HCT116 (cell line): Measurements from ENCODE around the gene KRTCAP2. TPM values are rescaled to one million over a fixed set of nuclear protein-coding genes. Genes with fewer than 3 reads are reported as not detected.

ENCODE experiments used
- ATAC-seq: fragments of 200-7000 bp; cut with Tn5 transposase; 2 replicates; pipeline ENCODE4 v1.9.1; 2020; ENCODE audit warnings: mild to moderate bottlenecking, moderate library complexity
- BruUV-seq: library from RNA; stranded (reverse); fragments of 400-500 nt; replicated peaks from 2 replicates; lab custom pipeline; 2021; lab: Mats Ljungman, UMichigan
- CTCF ChIA-PET: fragments of 300-600 bp; sonication (Branson Sonifier 250); formaldehyde crosslinking; loops from one replicate; lab custom pipeline; 2021; ENCODE audit warnings: antibody characterized with exemption; lab: Charles Lee
- POLR2A ChIA-PET: fragments of 300-600, 350-600 bp; sonication (Branson Sonifier 250); formaldehyde crosslinking; loops from one replicate; lab custom pipeline; 2021; ENCODE audit warnings: antibody characterized with exemption; lab: Charles Lee
- RAD21 ChIA-PET, 2 experiments: fragments of 300-600 bp; sonication (Branson Sonifier 250); formaldehyde crosslinking; loops; one replicate each; lab custom pipeline; 2023; ENCODE audit warnings: low total read pairs in 2 of 2; ENCODE audit not compliant: uncharacterized antibody in 2 of 2, unreplicated experiment in 2 of 2, low non-redundant PET in 1 of 2; lab: Charles Lee
- DNase-seq: peaks from one replicate; pipeline ENCODE4 v3.0.0-alpha.2; 2010; ENCODE audit warnings: low read depth, low spot score
- H2AFZ ChIP-seq: fragments of 200-600 bp; shearing (Covaris generic), sonication (generic); 2 replicates; pipeline ENCODE4 v1.6.1; 2017; ENCODE audit warnings: low read depth, mixed run types, mixed read lengths, antibody characterized with exemption, low read length; ENCODE audit not compliant: poor library complexity, severe bottlenecking
- H3K27ac ChIP-seq: 2 replicates; pipeline ENCODE4 v1.5.1; 2012; ENCODE audit warnings: low read depth, low read length
- H3K27me3 ChIP-seq: fragments of 200-600 bp; sonication (generic); 2 replicates; pipeline ENCODE4 v1.6.1; 2016; ENCODE audit warnings: mixed run types, low read length, mixed read lengths; ENCODE audit not compliant: insufficient read depth
- H3K36me3 ChIP-seq, 2 experiments: fragments of 200-500 bp in 1 of 2; fragments of 200-600 bp in 1 of 2; sonication (Bioruptor generic) in 1 of 2; sonication (generic) in 1 of 2; 2 replicates each; pipeline versions ENCODE4 v1.5.1 to v1.6.1; 2014 to 2016; ENCODE audit warnings: low read length in 2 of 2, inconsistent platforms in 1 of 2, mixed read lengths in 1 of 2, mixed run types in 1 of 2; ENCODE audit not compliant: insufficient read depth in 2 of 2, control insufficient read depth in 1 of 2
- H3K4me1 ChIP-seq, 2 experiments: fragments of 200-600 bp in 1 of 2; sonication (generic) in 1 of 2; 2 replicates each; pipeline versions ENCODE4 v1.5.1 to v1.6.1; 2012 to 2017; ENCODE audit warnings: low read length in 2 of 2, inconsistent platforms in 1 of 2, mild to moderate bottlenecking in 1 of 2, mixed read lengths in 1 of 2, mixed run types in 1 of 2, moderate library complexity in 1 of 2; ENCODE audit not compliant: insufficient read depth in 2 of 2, control insufficient read depth in 1 of 2
- H3K4me2 ChIP-seq: fragments of 200-600 bp; sonication (generic); 2 replicates; pipeline ENCODE4 v1.6.1; 2017; ENCODE audit warnings: mixed run types, low read length, mixed read lengths
- H3K4me3 ChIP-seq, 2 experiments: fragments of 200-600 bp in 1 of 2; sonication (generic) in 1 of 2; replicated peaks in 1 of 2; 2 replicates each; pipeline ENCODE4 v1.5.1; 2011 to 2016; ENCODE audit warnings: low read length in 2 of 2, control low read depth in 1 of 2, low read depth in 1 of 2, mild to moderate bottlenecking in 1 of 2, mixed read lengths in 1 of 2, mixed run types in 1 of 2
- H3K79me2 ChIP-seq: fragments of 200-600 bp; sonication (generic); 2 replicates; pipeline ENCODE4 v1.6.1; 2017; ENCODE audit warnings: mild to moderate bottlenecking, mixed run types, low read length, moderate library complexity, mixed read lengths; ENCODE audit not compliant: insufficient read depth
- H3K9ac ChIP-seq: fragments of 200-600 bp; sonication (generic); 2 replicates; pipeline ENCODE4 v1.6.1; 2016; ENCODE audit warnings: low read length, mixed read lengths
- H3K9me2 ChIP-seq: fragments of 200-600 bp; sonication (generic), shearing (Covaris generic); 2 replicates; pipeline ENCODE4 v1.6.1; 2017; ENCODE audit warnings: mixed run types, mild to moderate bottlenecking, moderate library complexity; ENCODE audit not compliant: insufficient read depth
- H3K9me3 ChIP-seq, 2 experiments: fragments of 200-500 bp in 1 of 2; fragments of 200-600 bp in 1 of 2; sonication (Bioruptor generic) in 1 of 2; sonication (generic) in 1 of 2; 2 replicates each; pipeline ENCODE4 v1.6.1; 2014 to 2017; ENCODE audit warnings: low read length in 2 of 2, mixed read lengths in 2 of 2, inconsistent platforms in 1 of 2, low read depth in 1 of 2, mild to moderate bottlenecking in 1 of 2, mixed run types in 1 of 2, moderate library complexity in 1 of 2; ENCODE audit not compliant: control insufficient read depth in 1 of 2, insufficient read depth in 1 of 2
- H4K20me1 ChIP-seq: fragments of 200-600 bp; sonication (generic), shearing (Covaris generic); 2 replicates; pipeline ENCODE4 v1.6.1; 2017; ENCODE audit warnings: mixed run types, mild to moderate bottlenecking, moderate library complexity; ENCODE audit not compliant: insufficient read depth
- CBX3 ChIP-seq: IDR thresholded peaks from 2 replicates; pipeline ENCODE4 v1.6.1; 2012; ENCODE audit warnings: low read depth
- CEBPB ChIP-seq: IDR thresholded peaks from 2 replicates; pipeline ENCODE4 v1.6.1; 2012; ENCODE audit warnings: low read depth
- EGR1 ChIP-seq: IDR thresholded peaks from 2 replicates; pipeline ENCODE4 v1.6.1; 2012; ENCODE audit warnings: low read depth
- ELF1 ChIP-seq: IDR thresholded peaks from 2 replicates; pipeline ENCODE4 v1.6.1; 2012; ENCODE audit warnings: low read depth, borderline replicate concordance
- EZH2 ChIP-seq: fragments of 200-600 bp; sonication (generic); IDR thresholded peaks from 2 replicates; pipeline ENCODE4 v1.6.1; 2017; ENCODE audit warnings: antibody characterized with exemption, mixed run types
- EZH2phosphoT487 ChIP-seq: fragments of 200-600 bp; IDR thresholded peaks from 2 replicates; pipeline ENCODE4 v1.6.1; 2018; ENCODE audit warnings: antibody characterized with exemption, borderline replicate concordance
- FOSL1 ChIP-seq: IDR thresholded peaks from 2 replicates; pipeline ENCODE4 v1.6.1; 2012; ENCODE audit warnings: low read depth
- JUND ChIP-seq: IDR thresholded peaks from 2 replicates; pipeline ENCODE4 v1.6.1; 2012
- POLR2A ChIP-seq: IDR thresholded peaks from 2 replicates; pipeline ENCODE4 v1.7.0; 2011; ENCODE audit warnings: borderline replicate concordance; ENCODE audit not compliant: insufficient read depth, insufficient read length; ENCODE audit errors: extremely low read depth
- POLR2AphosphoS5 ChIP-seq: IDR thresholded peaks from 2 replicates; pipeline ENCODE4 v1.6.1; 2011; ENCODE audit warnings: mild to moderate bottlenecking, low read depth, low read length, moderate library complexity
- RAD21 ChIP-seq: IDR thresholded peaks from 2 replicates; pipeline ENCODE4 v1.6.1; 2012; ENCODE audit warnings: low read depth, mild to moderate bottlenecking
- SIN3A ChIP-seq: IDR thresholded peaks from 2 replicates; pipeline ENCODE4 v1.6.1; 2012; ENCODE audit warnings: low read depth
- SP1 ChIP-seq: IDR thresholded peaks from 2 replicates; pipeline ENCODE4 v1.6.1; 2012; ENCODE audit warnings: low read depth
- SRF ChIP-seq: IDR thresholded peaks from 2 replicates; pipeline ENCODE4 v1.6.1; 2012; ENCODE audit warnings: low read depth
- YY1 ChIP-seq: IDR thresholded peaks from 2 replicates; pipeline ENCODE4 v1.6.1; 2011; ENCODE audit warnings: low read length, low read depth, moderate library complexity, mild to moderate bottlenecking; ENCODE audit not compliant: insufficient replicate concordance; ENCODE audit errors: extremely low read depth
- ZNF274 ChIP-seq: fragments of 200-500 bp; sonication (Bioruptor generic); IDR thresholded peaks from 2 replicates; pipeline ENCODE4 v1.6.1; 2014; ENCODE audit warnings: mild to moderate bottlenecking, low read depth, low read length, inconsistent platforms
- intact Hi-C: fragments of 100-400 bp; cut with micrococcal nuclease; formaldehyde crosslinking; loops from 2 replicates; pipeline ENCODE4 v1.10.0; 2022
- total RNA-seq: library from RNA; stranded (reverse); gene quantifications from one replicate; pipeline ENCODE4 v1.2.1, GENCODE V29; 2021; ENCODE audit not compliant: unreplicated experiment
- TF ChIP-seq, protein P1 (sequence below): IDR thresholded peaks from 2 replicates; pipeline ENCODE4 v1.6.1; 2012
- TF ChIP-seq, protein P2 (sequence below): IDR thresholded peaks from 2 replicates; pipeline ENCODE4 v1.6.1; 2012; ENCODE audit warnings: low read depth
- TF ChIP-seq, protein P3 (sequence below): IDR thresholded peaks from 2 replicates; pipeline ENCODE4 v1.6.1; 2011; ENCODE audit warnings: mild to moderate bottlenecking, low read length, moderate library complexity; ENCODE audit not compliant: insufficient replicate concordance; ENCODE audit errors: extremely low read depth

KRTCAP2 gene
- total RNA-seq, 1 experiment from 2014 or later = 143 TPM

DNA sequence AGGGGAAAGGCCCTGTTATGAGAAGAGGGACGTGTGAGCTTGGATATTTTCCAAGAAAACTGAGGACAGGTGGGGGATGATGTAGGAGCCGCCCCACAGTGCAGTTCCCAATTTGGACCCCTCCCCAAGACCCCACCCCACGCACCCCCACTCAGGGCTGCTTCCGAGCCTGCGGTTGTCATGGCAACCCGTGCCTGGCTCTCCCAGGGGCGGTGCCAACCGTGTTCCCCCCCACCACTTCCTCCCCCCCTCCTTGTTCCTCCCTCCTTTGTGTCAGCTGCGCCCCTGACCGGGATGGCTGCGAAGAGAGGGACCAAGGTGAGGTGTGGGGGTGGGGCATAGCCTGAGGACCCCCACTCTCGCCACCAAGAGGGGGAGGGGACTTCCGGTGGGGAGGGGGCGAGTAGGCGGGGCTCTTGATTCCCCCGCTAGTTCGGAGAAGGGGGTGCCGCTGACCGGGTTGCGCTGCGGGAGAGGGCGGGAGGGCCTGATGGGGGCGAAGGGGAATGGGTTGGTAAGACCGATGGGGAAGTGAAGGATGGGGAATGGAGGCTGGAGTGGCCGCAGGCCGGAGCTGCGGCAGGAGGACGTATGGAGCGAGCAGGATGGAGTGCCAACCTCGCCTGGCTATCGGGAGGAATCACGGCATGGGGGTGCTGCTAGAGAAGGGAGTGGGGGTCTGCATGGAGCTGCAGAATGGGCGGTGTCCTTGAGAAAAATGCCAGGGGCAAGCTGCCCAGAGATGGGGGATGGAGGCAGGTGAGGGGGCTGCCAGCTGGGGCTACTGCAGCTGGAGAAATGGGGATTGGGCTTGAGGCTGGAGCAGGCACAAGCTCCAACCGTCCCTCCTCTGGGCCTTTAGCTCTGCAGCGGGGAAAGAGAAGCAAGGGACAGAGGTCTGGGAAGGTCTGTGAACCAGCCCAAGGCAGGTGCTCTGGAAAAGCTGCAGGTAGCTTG lies 1.5 kb upstream of the KRTCAP2 start:
- Histone ChIP-seq H4K20me1 (no peaks in the 10 kb centered on the region), H2AFZ (peak overlapping the region; percentile 66), H3K27ac (peak overlapping the region; percentile 76; the same call in 1 of the 2 replicates), H3K27me3 (no peaks in the 10 kb centered on the region), H3K9me2 (no peaks in the 10 kb centered on the region), H3K4me1 (peaks cover 7 to 42% of the 10 kb centered on the region in 2 experiments; a peak in 3 of 4 replicates), H3K36me3 (peaks cover 2 to 6% of the 10 kb centered on the region in 2 experiments; a peak in 2 of 4 replicates), H3K4me2 (peak overlapping the region; percentile 76), H3K9me3 (no peaks in the 10 kb centered on the region), H3K4me3 (peak overlapping the region; percentile 84 to 97), H3K9ac (peak overlapping the region; percentile 87), H3K79me2 (peaks cover 25% of the 10 kb centered on the region)
- POLR2A ChIA-PET = interaction anchor here (1.5 to 2.5 kb wide), 3 partner anchors 19 to 51 kb away, joined by 4 to 15 read pairs (median 4); no protein-coding TSS in a partner anchor
- RAD21 ChIA-PET = no interaction called here
- CTCF ChIA-PET = interaction anchor here (1.9 to 4.6 kb wide), 5 partner anchors 19 to 83 kb away, joined by 5 to 71 read pairs (median 9); no protein-coding TSS in a partner anchor
- ATAC-seq (no peak), DNase-seq (no peak)
- no TSS peak for BruUV-seq
- no peak for TF ChIP-seq CEBPB
- TF ChIP-seq, protein P1, sequence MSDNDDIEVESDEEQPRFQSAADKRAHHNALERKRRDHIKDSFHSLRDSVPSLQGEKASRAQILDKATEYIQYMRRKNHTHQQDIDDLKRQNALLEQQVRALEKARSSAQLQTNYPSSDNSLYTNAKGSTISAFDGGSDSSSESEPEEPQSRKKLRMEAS = no peak
- TF ChIP-seq, protein P2, sequence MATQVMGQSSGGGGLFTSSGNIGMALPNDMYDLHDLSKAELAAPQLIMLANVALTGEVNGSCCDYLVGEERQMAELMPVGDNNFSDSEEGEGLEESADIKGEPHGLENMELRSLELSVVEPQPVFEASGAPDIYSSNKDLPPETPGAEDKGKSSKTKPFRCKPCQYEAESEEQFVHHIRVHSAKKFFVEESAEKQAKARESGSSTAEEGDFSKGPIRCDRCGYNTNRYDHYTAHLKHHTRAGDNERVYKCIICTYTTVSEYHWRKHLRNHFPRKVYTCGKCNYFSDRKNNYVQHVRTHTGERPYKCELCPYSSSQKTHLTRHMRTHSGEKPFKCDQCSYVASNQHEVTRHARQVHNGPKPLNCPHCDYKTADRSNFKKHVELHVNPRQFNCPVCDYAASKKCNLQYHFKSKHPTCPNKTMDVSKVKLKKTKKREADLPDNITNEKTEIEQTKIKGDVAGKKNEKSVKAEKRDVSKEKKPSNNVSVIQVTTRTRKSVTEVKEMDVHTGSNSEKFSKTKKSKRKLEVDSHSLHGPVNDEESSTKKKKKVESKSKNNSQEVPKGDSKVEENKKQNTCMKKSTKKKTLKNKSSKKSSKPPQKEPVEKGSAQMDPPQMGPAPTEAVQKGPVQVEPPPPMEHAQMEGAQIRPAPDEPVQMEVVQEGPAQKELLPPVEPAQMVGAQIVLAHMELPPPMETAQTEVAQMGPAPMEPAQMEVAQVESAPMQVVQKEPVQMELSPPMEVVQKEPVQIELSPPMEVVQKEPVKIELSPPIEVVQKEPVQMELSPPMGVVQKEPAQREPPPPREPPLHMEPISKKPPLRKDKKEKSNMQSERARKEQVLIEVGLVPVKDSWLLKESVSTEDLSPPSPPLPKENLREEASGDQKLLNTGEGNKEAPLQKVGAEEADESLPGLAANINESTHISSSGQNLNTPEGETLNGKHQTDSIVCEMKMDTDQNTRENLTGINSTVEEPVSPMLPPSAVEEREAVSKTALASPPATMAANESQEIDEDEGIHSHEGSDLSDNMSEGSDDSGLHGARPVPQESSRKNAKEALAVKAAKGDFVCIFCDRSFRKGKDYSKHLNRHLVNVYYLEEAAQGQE = no peak
- TF ChIP-seq EZH2 = no peak
- no peak for TF ChIP-seq ZNF274
- no peak for TF ChIP-seq POLR2A
- no peak for TF ChIP-seq ELF1
- no peak for TF ChIP-seq SIN3A
- no peak for TF ChIP-seq SRF
- TF ChIP-seq CBX3 = no peak
- TF ChIP-seq, protein P3, sequence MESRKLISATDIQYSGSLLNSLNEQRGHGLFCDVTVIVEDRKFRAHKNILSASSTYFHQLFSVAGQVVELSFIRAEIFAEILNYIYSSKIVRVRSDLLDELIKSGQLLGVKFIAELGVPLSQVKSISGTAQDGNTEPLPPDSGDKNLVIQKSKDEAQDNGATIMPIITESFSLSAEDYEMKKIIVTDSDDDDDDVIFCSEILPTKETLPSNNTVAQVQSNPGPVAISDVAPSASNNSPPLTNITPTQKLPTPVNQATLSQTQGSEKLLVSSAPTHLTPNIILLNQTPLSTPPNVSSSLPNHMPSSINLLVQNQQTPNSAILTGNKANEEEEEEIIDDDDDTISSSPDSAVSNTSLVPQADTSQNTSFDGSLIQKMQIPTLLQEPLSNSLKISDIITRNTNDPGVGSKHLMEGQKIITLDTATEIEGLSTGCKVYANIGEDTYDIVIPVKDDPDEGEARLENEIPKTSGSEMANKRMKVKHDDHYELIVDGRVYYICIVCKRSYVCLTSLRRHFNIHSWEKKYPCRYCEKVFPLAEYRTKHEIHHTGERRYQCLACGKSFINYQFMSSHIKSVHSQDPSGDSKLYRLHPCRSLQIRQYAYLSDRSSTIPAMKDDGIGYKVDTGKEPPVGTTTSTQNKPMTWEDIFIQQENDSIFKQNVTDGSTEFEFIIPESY = no peak
- no peak for TF ChIP-seq SP1
- TF ChIP-seq EGR1 = no peak
- TF ChIP-seq JUND = no peak
- TF ChIP-seq FOSL1 = no peak
- no peak for TF ChIP-seq YY1
- no peak for TF ChIP-seq POLR2AphosphoS5
- TF ChIP-seq RAD21 = no peak
- no peak for TF ChIP-seq EZH2phosphoT487
- intact Hi-C loops = loop anchor here (10.0 kb wide), 1 partner anchor 150 kb away; the partner anchor contains the start of gene RUSC1
